H1 (cell line): ENCODE data around the gene HES1. TPM values are rescaled to one million over a fixed set of nuclear protein-coding genes. Genes with fewer than 3 reads are reported as not detected.

Source experiments
- CTCF ChIA-PET: fragments of 300-600 bp; sonication (Branson Sonifier 250); formaldehyde crosslinking; loops from one replicate; lab custom pipeline; 2021; ENCODE audit not compliant: partially characterized antibody; lab: Charles Lee
- POLR2A ChIA-PET: fragments of 300-600 bp; sonication (Branson Sonifier 250); formaldehyde crosslinking; loops from one replicate; lab custom pipeline; 2021; ENCODE audit warnings: inconsistent platforms; ENCODE audit not compliant: partially characterized antibody; lab: Charles Lee
- DNase-seq, 2 experiments: peaks; one replicate each; pipeline versions ENCODE4 v3.0.0 to v3.0.0-alpha.2; 2010 to 2022; ENCODE audit warnings: low spot score in 2 of 2, low read depth in 1 of 2, mixed read lengths in 1 of 2
- FAIRE-seq: peaks from 2 replicates; lab custom pipeline; 2011; peaks lifted over from hg19 to GRCh38; lab: Jason Lieb, UNC
- H2AFZ ChIP-seq: 2 replicates; pipeline ENCODE4 v1.8.1; 2012; ENCODE audit warnings: low read length, inconsistent platforms
- H2AK5ac ChIP-seq: 2 replicates; pipeline ENCODE4 v1.6.1; 2013; ENCODE audit warnings: low read depth, low read length
- H2BK120ac ChIP-seq: replicated peaks from 2 replicates; pipeline ENCODE3; 2013; ENCODE audit warnings: low read depth, low read length, inconsistent platforms
- H2BK12ac ChIP-seq: 2 replicates; pipeline ENCODE4 v1.6.1; 2013; ENCODE audit warnings: low read depth, low read length
- H2BK15ac ChIP-seq: 2 replicates; pipeline ENCODE4 v1.6.1; 2013; ENCODE audit warnings: low read length
- H2BK20ac ChIP-seq: 2 replicates; pipeline ENCODE4 v1.6.1; 2013; ENCODE audit warnings: low read length
- H2BK5ac ChIP-seq: 2 replicates; pipeline ENCODE4 v1.6.1; 2013; ENCODE audit warnings: low read depth, low read length
- H3K14ac ChIP-seq: 2 replicates; pipeline ENCODE4 v1.6.1; 2013; ENCODE audit warnings: inconsistent platforms; ENCODE audit not compliant: insufficient read length
- H3K18ac ChIP-seq: 2 replicates; pipeline ENCODE4 v1.6.1; 2013; ENCODE audit warnings: low read length; ENCODE audit errors: extremely low read depth
- H3K23ac ChIP-seq: 2 replicates; pipeline ENCODE4 v1.6.1; 2013; ENCODE audit warnings: inconsistent platforms; ENCODE audit not compliant: insufficient read length
- H3K23me2 ChIP-seq: 2 replicates; pipeline ENCODE4 v1.6.1; 2013; ENCODE audit warnings: low read depth, low read length
- H3K27ac ChIP-seq: 2 replicates; pipeline ENCODE4 v1.6.1; 2011; ENCODE audit warnings: low read depth, low read length, inconsistent platforms
- H3K27me3 ChIP-seq, 4 experiments: replicated peaks in 1 of 4; 1 replicate in 1 of 4; 2 replicates in 3 of 4; pipeline versions ENCODE4 v1.6.1 to v1.8.1; 2011 to 2013; ENCODE audit warnings: low read length in 3 of 4, mild to moderate bottlenecking in 3 of 4, inconsistent platforms in 2 of 4, mixed read lengths in 2 of 4, moderate library complexity in 1 of 4; ENCODE audit not compliant: control insufficient read depth in 3 of 4, insufficient read depth in 3 of 4; ENCODE audit errors: extremely low read depth in 1 of 4
- H3K36me3 ChIP-seq, 4 experiments: 2 replicates each; pipeline versions ENCODE4 v1.6.1 to v1.8.1; 2011 to 2013; ENCODE audit warnings: mild to moderate bottlenecking in 4 of 4, low read length in 3 of 4, moderate library complexity in 2 of 4, control low read depth in 1 of 4, inconsistent platforms in 1 of 4; ENCODE audit not compliant: insufficient read depth in 4 of 4, control insufficient read depth in 2 of 4
- H3K4ac ChIP-seq: replicated peaks from 2 replicates; pipeline ENCODE3; 2013; ENCODE audit warnings: low read length, low read depth, mixed read lengths, inconsistent platforms; ENCODE audit not compliant: insufficient read length
- H3K4me1 ChIP-seq, 4 experiments: replicated peaks in 1 of 4; 1 replicate in 1 of 4; 2 replicates in 3 of 4; pipeline versions ENCODE4 v1.6.1 to v1.8.1; 2011 to 2013; ENCODE audit warnings: low read length in 3 of 4, inconsistent platforms in 2 of 4, mixed read lengths in 1 of 4; ENCODE audit not compliant: insufficient read depth in 4 of 4, control insufficient read depth in 3 of 4
- H3K4me2 ChIP-seq, 2 experiments: 2 replicates each; pipeline versions ENCODE4 v1.6.1 to v1.8.1; 2011 to 2013; ENCODE audit warnings: low read depth in 2 of 2, low read length in 2 of 2, control low read depth in 1 of 2, inconsistent platforms in 1 of 2, mild to moderate bottlenecking in 1 of 2; ENCODE audit not compliant: insufficient read depth in 1 of 2
- H3K4me3 ChIP-seq, 4 experiments: fragments of 200-600, 300-600 bp in 1 of 4; sonication (generic), shearing (Covaris generic), sonication (Bioruptor Twin) in 1 of 4; 2 replicates each; pipeline versions ENCODE4 v1.5.1 to v1.8.1; 2011 to 2016; ENCODE audit warnings: low read length in 4 of 4, low read depth in 3 of 4, control low read depth in 2 of 4, inconsistent platforms in 2 of 4, mild to moderate bottlenecking in 2 of 4, mixed read lengths in 1 of 4, moderate library complexity in 1 of 4; ENCODE audit not compliant: insufficient read depth in 2 of 4; ENCODE audit errors: extremely low read depth in 1 of 4
- H3K56ac ChIP-seq: replicated peaks from 2 replicates; pipeline ENCODE3; 2013; ENCODE audit warnings: low read depth, mild to moderate bottlenecking, mixed read lengths, low read length, inconsistent platforms; ENCODE audit not compliant: insufficient read length
- H3K79me1 ChIP-seq: 2 replicates; pipeline ENCODE4 v1.6.1; 2013; ENCODE audit warnings: low read depth, low read length, control low read depth
- H3K79me2 ChIP-seq, 2 experiments: 2 replicates each; pipeline versions ENCODE4 v1.6.1 to v1.8.1; 2012 to 2013; ENCODE audit warnings: low read length in 2 of 2, mild to moderate bottlenecking in 2 of 2, inconsistent platforms in 1 of 2; ENCODE audit not compliant: insufficient read depth in 2 of 2, control insufficient read depth in 1 of 2
- H3K9ac ChIP-seq, 4 experiments: replicated peaks in 1 of 4; 1 replicate in 1 of 4; 2 replicates in 3 of 4; pipeline versions ENCODE4 v1.6.1 to v1.8.1; 2011 to 2013; ENCODE audit warnings: low read depth in 3 of 4, low read length in 3 of 4, control low read depth in 2 of 4, mild to moderate bottlenecking in 2 of 4, moderate library complexity in 2 of 4, inconsistent platforms in 1 of 4; ENCODE audit errors: extremely low read depth in 1 of 4
- H3K9me3 ChIP-seq, 2 experiments: 2 replicates each; pipeline versions ENCODE4 v1.6.1 to v1.8.1; 2012 to 2013; ENCODE audit warnings: mild to moderate bottlenecking in 2 of 2, moderate library complexity in 2 of 2, control low read depth in 1 of 2, inconsistent platforms in 1 of 2, low read depth in 1 of 2, low read length in 1 of 2, mixed read lengths in 1 of 2; ENCODE audit not compliant: insufficient read depth in 2 of 2
- H4K20me1 ChIP-seq, 2 experiments: replicated peaks in 1 of 2; 2 replicates each; pipeline versions ENCODE3 to v1.8.1; 2011 to 2013; ENCODE audit warnings: inconsistent platforms in 2 of 2, low read length in 2 of 2, mild to moderate bottlenecking in 1 of 2; ENCODE audit not compliant: insufficient read depth in 2 of 2, control insufficient read depth in 1 of 2
- H4K5ac ChIP-seq: 2 replicates; pipeline ENCODE4 v1.6.1; 2013; ENCODE audit warnings: low read length, low read depth, mixed read lengths, inconsistent platforms; ENCODE audit not compliant: insufficient read length
- H4K8ac ChIP-seq: 2 replicates; pipeline ENCODE4 v1.8.0; 2013; ENCODE audit warnings: mild to moderate bottlenecking, moderate library complexity, low read length, inconsistent platforms; ENCODE audit not compliant: insufficient read depth; ENCODE audit errors: extremely low read depth
- H4K91ac ChIP-seq: replicated peaks from 2 replicates; pipeline ENCODE3; 2013; ENCODE audit warnings: low read length, mixed read lengths, inconsistent platforms; ENCODE audit not compliant: insufficient read length
- BCL11A ChIP-seq, 2 experiments: IDR thresholded peaks; one replicate each; pipeline ENCODE4 v1.6.1; 2011; ENCODE audit warnings: low read depth in 2 of 2, low read length in 2 of 2, mild to moderate bottlenecking in 2 of 2
- CBX8 ChIP-seq: fragments of 300-800, 300-1000 bp; sonication (generic); IDR thresholded peaks from 2 replicates; pipeline ENCODE4 v1.7.1; 2016; ENCODE audit warnings: low read depth, low read length, borderline replicate concordance
- CHD1 ChIP-seq: IDR thresholded peaks from 2 replicates; pipeline ENCODE4 v1.6.1; 2012; ENCODE audit warnings: low read depth, low read length, improper control_type of control experiment
- EP300 ChIP-seq, 2 experiments: IDR thresholded peaks; 1 replicate in 1 of 2; 2 replicates in 1 of 2; pipeline ENCODE4 v1.6.1; 2011 to 2012; ENCODE audit warnings: low read depth in 2 of 2, low read length in 2 of 2, mild to moderate bottlenecking in 2 of 2, borderline replicate concordance in 1 of 2, inconsistent platforms in 1 of 2, moderate library complexity in 1 of 2
- HDAC2 ChIP-seq, 2 experiments: fragments of 300-600 bp in 1 of 2; sonication (generic) in 1 of 2; IDR thresholded peaks; 2 replicates each; pipeline ENCODE4 v1.6.1; 2011 to 2012; ENCODE audit warnings: low read depth in 2 of 2, low read length in 2 of 2, mild to moderate bottlenecking in 2 of 2, moderate library complexity in 2 of 2, borderline replicate concordance in 1 of 2, inconsistent platforms in 1 of 2
- JUN ChIP-seq: IDR thresholded peaks from 2 replicates; pipeline ENCODE4 v1.6.1; 2011; ENCODE audit warnings: low read depth, mild to moderate bottlenecking, improper control_type of control experiment, low read length
- JUND ChIP-seq: IDR thresholded peaks from 2 replicates; pipeline ENCODE4 v1.6.1; 2011; ENCODE audit warnings: mild to moderate bottlenecking, improper control_type of control experiment, low read length
- NANOG ChIP-seq: IDR thresholded peaks from 2 replicates; pipeline ENCODE4 v1.6.1; 2011; ENCODE audit warnings: low read length, low read depth, mild to moderate bottlenecking, inconsistent platforms; ENCODE audit not compliant: insufficient read depth, poor library complexity, severe bottlenecking
- PHF8 ChIP-seq: fragments of 200-600 bp; sonication (generic); conservative IDR thresholded peaks from 2 replicates; pipeline ENCODE4 v1.7.1; 2012; ENCODE audit warnings: low read depth, mild to moderate bottlenecking, inconsistent platforms, low read length, moderate library complexity
- POLR2A ChIP-seq, 2 experiments: IDR thresholded peaks; 1 replicate in 1 of 2; 2 replicates in 1 of 2; pipeline ENCODE4 v1.6.1; 2011; ENCODE audit warnings: low read depth in 2 of 2, low read length in 2 of 2, mild to moderate bottlenecking in 2 of 2; ENCODE audit errors: control extremely low read depth in 1 of 2
- RFX5 ChIP-seq: IDR thresholded peaks from 2 replicates; pipeline ENCODE4 v1.6.1; 2011; ENCODE audit warnings: low read depth, low read length, improper control_type of control experiment, borderline replicate concordance
- RNF2 ChIP-seq: fragments of 200-900, 300-1000 bp; sonication (generic); IDR thresholded peaks from 2 replicates; pipeline ENCODE4 v1.7.1; 2016; ENCODE audit warnings: borderline replicate concordance, low read depth, mild to moderate bottlenecking, antibody characterized with exemption, low read length; ENCODE audit not compliant: poor library complexity, severe bottlenecking; ENCODE audit errors: missing control alignments
- RXRA ChIP-seq: IDR thresholded peaks from 2 replicates; pipeline ENCODE4 v1.6.1; 2011; ENCODE audit warnings: low read depth, mild to moderate bottlenecking, low read length, moderate library complexity; ENCODE audit not compliant: insufficient read depth
- whole genome bisulfite sequencing, 2 experiments: shearing (Covaris generic) in 1 of 2; methylation state at CpG; one replicate each; pipeline versions ENCODE4 v1.1.6 to v1.1.7; 2013 to 2015; ENCODE audit warnings: low lambda C conversion rate in 2 of 2, mixed read lengths in 2 of 2, inconsistent platforms in 1 of 2, low coverage in 1 of 2, missing lambda C conversion rate in 1 of 2; ENCODE audit not compliant: insufficient replicate concordance in 2 of 2, insufficient coverage in 1 of 2, insufficient read length in 1 of 2; ENCODE audit errors: extremely low coverage in 1 of 2, missing lambda C conversion rate in 1 of 2; 5-methylcytosine and 5-hydroxymethylcytosine counted together
- polyA plus RNA-seq, 7 experiments: library from polyadenylated mRNA; depleted of rRNA in 3 of 7; stranded (reverse) in 5 of 7; unstranded in 2 of 7; fragments of >200 nt in 5 of 7; fragments of 200-250 nt in 2 of 7; gene quantifications; 1 replicate in 5 of 7; 2 replicates in 1 of 7; 4 replicates in 1 of 7; pipeline versions ENCODE4 v1.2.1 to v1.2.3, GENCODE V29; 2011 to 2013; ENCODE audit warnings: missing spikeins in 2 of 7, mixed read lengths in 2 of 7
- total RNA-seq: library from RNA; stranded (reverse); fragmentation: NEBNext Ultra II Directional; extraction: Animal tissue kit (Norgen Biotek cat#: 25700); gene quantifications from 2 replicates; pipeline ENCODE4 v1.2.1, GENCODE V29; 2021

The HES1 gene
- total and polyA plus RNA-seq, 2 of the 8 experiments (the other 6 are each of a cell fraction or from before 2014, with no cell fraction given): 7.9 to 12.9 TPM

DNA sequence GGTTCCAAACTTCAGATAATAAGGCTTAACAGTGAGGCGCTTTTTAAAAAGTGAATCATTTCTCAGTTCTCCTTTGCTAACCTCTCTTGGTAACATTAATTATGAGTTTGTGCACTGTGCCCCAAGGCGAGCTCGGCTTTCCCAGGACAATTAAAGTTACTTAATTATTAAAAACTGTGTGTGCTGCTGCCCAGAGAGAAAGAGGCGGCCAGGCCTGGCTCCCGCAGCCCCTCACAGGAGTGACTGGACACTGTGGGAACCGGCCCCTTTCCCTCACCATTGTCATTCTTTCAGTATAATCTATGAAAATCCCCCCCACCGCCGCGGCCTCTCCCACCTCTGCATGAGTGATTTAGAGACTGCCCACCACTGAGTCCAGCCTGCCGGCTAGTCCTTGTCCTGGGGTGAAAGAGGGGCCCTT, 43.1 kb upstream of the HES1 start:
- Histone ChIP-seq H3K36me3 (no peaks in the 10 kb centered on the region), H3K79me2 (no peaks in the 10 kb centered on the region), H3K18ac (no peak overlapping the region), H3K79me1 (no peaks in the 10 kb centered on the region), H3K9ac (no peak overlapping the region), H3K4me1 (peaks cover 0 to 13% (median 4%) of the 10 kb centered on the region in 4 experiments; a peak in 6 of 7 replicates), H3K56ac (no peak overlapping the region), H3K23ac (no peak overlapping the region), H2BK12ac (no peak overlapping the region), H3K27me3 (no peaks in the 10 kb centered on the region), H4K8ac (no peak overlapping the region), H3K23me2 (no peaks in the 10 kb centered on the region), H3K27ac (no peak overlapping the region), H4K20me1 (no peaks in the 10 kb centered on the region), H2BK5ac (no peak overlapping the region), H2BK120ac (no peak overlapping the region), H3K4ac (no peak overlapping the region), H4K91ac (no peak overlapping the region), H3K4me2 (no peak overlapping the region), H3K9me3 (no peaks in the 10 kb centered on the region), H2AFZ (no peak overlapping the region), H2AK5ac (no peak overlapping the region), H3K14ac (no peak overlapping the region), H2BK20ac (no peak overlapping the region; the same call in 1 of the 2 replicates), H4K5ac (no peak overlapping the region), H3K4me3 (no peak overlapping the region), H2BK15ac (no peak overlapping the region)
- DNase-seq (no peak), FAIRE-seq (no peak)
- 87% methylated on average over 10 of the region's 10 CpGs; no CpG with 5 or more reads in 1 of the 2 experiments for WGBS, 2 experiments
- ChIA-PET POLR2A (interaction anchor here (1.0 kb wide), 2 partner anchors 36 to 42 kb away, joined by 3 read pairs; no protein-coding TSS in a partner anchor), CTCF (no interaction called here)
- TF ChIP-seq EP300 (IDR thresholded peaks at IDR 0.05; ENCODE audit: borderline replicate concordance in 1 of 2, low read depth in 2 of 2, low read length in 2 of 2) (no peak), RXRA (no peak), NANOG (no peak), HDAC2 (IDR thresholded peaks at IDR 0.05; ENCODE audit: borderline replicate concordance in 1 of 2, low read depth in 2 of 2, low read length in 2 of 2) (no peak), RFX5 (no peak), POLR2A (IDR thresholded peaks at IDR 0.05; ENCODE audit: control extremely low read depth in 1 of 2, low read depth in 2 of 2, low read length in 2 of 2) (no peak), CHD1 (no peak), CBX8 (no peak), JUND (no peak), BCL11A (IDR thresholded peaks at IDR 0.05; ENCODE audit: low read depth in 2 of 2, low read length in 2 of 2) (no peak), PHF8 (no peak), JUN (no peak), RNF2 (no peak)
